MCF 10A (cell line): Measurements from ENCODE around the gene PAX6. TPM values are rescaled to one million over a fixed set of nuclear protein-coding genes. Genes with fewer than 3 reads are reported as not detected.

ENCODE experiments used
- BruUV-seq: library from RNA; stranded (reverse); fragments of 400-500 nt; replicated peaks from 2 replicates; lab custom pipeline; 2021; lab: Mats Ljungman, UMichigan
- CTCF ChIA-PET: fragments of 300-600 bp; sonication (Branson Sonifier 250); formaldehyde crosslinking; extraction: SDS; loops from one replicate; lab custom pipeline; 2021; ENCODE audit warnings: antibody characterized with exemption, inconsistent platforms; lab: Yijun Ruan, JAX
- POLR2A ChIA-PET: fragments of 300-600, 350-650 bp; sonication (Branson Sonifier 250); formaldehyde crosslinking; extraction: SDS; loops from one replicate; lab custom pipeline; 2020; ENCODE audit warnings: antibody characterized with exemption, inconsistent platforms; lab: Yijun Ruan, JAX
- DNase-seq: peaks from one replicate; pipeline ENCODE4 v3.0.0-alpha.2; 2018; ENCODE audit not compliant: unreplicated experiment
- H3K27ac Mint-ChIP-seq: one replicate; pipeline ENCODE4 v1.8.0; 2022; ENCODE audit warnings: mild to moderate bottlenecking, low read depth, mixed read lengths; ENCODE audit not compliant: unreplicated experiment
- H3K27me3 Mint-ChIP-seq: one replicate; pipeline ENCODE4 v1.8.0; 2022; ENCODE audit warnings: mixed read lengths; ENCODE audit not compliant: insufficient read depth, unreplicated experiment
- H3K36me3 Mint-ChIP-seq: one replicate; pipeline ENCODE4 v1.8.0; 2022; ENCODE audit warnings: mild to moderate bottlenecking, moderate library complexity, mixed read lengths; ENCODE audit not compliant: insufficient read depth, unreplicated experiment
- H3K4me1 Mint-ChIP-seq: one replicate; pipeline ENCODE4 v1.8.0; 2022; ENCODE audit warnings: mixed read lengths; ENCODE audit not compliant: insufficient read depth, unreplicated experiment
- H3K4me3 Mint-ChIP-seq: one replicate; pipeline ENCODE4 v1.8.0; 2022; ENCODE audit warnings: mild to moderate bottlenecking, moderate library complexity, mixed read lengths; ENCODE audit not compliant: unreplicated experiment
- H3K9me3 Mint-ChIP-seq: one replicate; pipeline ENCODE4 v1.8.0; 2022; ENCODE audit warnings: mixed read lengths; ENCODE audit not compliant: unreplicated experiment
- CTCF ChIP-seq: fragments of 200-600 bp; IDR thresholded peaks from one replicate; pipeline ENCODE4 v1.8.0; 2022; ENCODE audit warnings: antibody characterized with exemption, mild to moderate bottlenecking; ENCODE audit not compliant: unreplicated experiment
- intact Hi-C: fragments of 100-400 bp; cut with micrococcal nuclease; formaldehyde crosslinking; loops from 2 replicates; pipeline ENCODE4 v1.14.1; 2022
- total RNA-seq: library from RNA; stranded (reverse); gene quantifications from 2 replicates; pipeline ENCODE4 v1.2.3, GENCODE V29; 2022

The PAX6 gene
- total RNA-seq, 1 experiment from 2014 or later = not detected

DNA sequence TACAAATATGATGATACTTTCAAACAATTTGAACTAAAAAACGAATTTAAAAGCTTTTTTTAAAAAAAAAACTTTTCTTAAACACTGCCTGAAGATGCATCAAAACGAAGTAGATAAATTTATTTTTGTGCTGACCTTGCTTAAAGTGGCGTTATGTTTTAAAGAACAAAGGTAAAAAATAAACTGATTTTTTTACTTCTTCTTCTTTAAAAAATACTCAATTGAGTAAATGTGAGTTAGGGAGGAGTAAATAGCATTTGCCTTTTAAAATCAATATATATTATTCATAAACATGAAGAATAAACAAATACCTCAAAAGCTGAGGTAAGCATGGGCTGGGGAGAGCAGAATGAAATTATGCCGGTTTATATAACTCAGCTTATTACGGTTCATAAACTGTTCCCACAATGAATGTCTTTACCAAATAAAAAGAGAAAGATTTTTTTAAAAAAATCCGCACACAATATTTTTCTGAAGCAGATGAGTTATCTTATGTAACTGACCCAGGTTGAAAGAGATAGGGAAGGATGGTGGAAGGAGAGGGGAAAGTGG is 9.0 kb downstream of the PAX6 start:
- Mint-ChIP-seq H3K27me3 (peaks cover 65% of the 10 kb centered on the region), H3K27ac (no peak overlapping the region), H3K4me1 (peaks cover 6% of the 10 kb centered on the region), H3K36me3 (no peaks in the 10 kb centered on the region), H3K9me3 (peaks cover 15% of the 10 kb centered on the region), H3K4me3 (no peak overlapping the region)
- BruUV-seq = no TSS peak
- TF ChIP-seq CTCF = no peak
- DNase-seq = no peak
- intact Hi-C loops = no loop called here
- POLR2A ChIA-PET = interaction anchor here (0.7 kb wide), 1 partner anchor 715 kb away, joined by 3 read pairs; no protein-coding TSS in a partner anchor
- CTCF ChIA-PET = no interaction called here

- CTCF ChIA-PET = interaction anchor here (0.5 kb wide), 1 partner anchor 283 kb away, joined by 3 read pairs; no protein-coding TSS in a partner anchor
- no TSS peak for BruUV-seq
- H3K36me3 Mint-ChIP-seq = peaks cover 5% of the 10 kb centered on the region
- H3K4me1 Mint-ChIP-seq = peaks cover 6% of the 10 kb centered on the region
- no peak overlapping the region for H3K4me3 Mint-ChIP-seq
- intact Hi-C loops = no loop called here
- POLR2A ChIA-PET = interaction anchor here (0.7 kb wide), 1 partner anchor 714 kb away, joined by 3 read pairs; no protein-coding TSS in a partner anchor
- peaks cover 58% of the 10 kb centered on the region for H3K27me3 Mint-ChIP-seq
- H3K27ac Mint-ChIP-seq = no peak overlapping the region
- TF ChIP-seq CTCF = no peak
- peaks cover 21% of the 10 kb centered on the region for H3K9me3 Mint-ChIP-seq
- no peak for DNase-seq
Measured at GRCh38 chr11:31801298-31801702, 9.8 kb downstream of the PAX6 start.

DNA sequence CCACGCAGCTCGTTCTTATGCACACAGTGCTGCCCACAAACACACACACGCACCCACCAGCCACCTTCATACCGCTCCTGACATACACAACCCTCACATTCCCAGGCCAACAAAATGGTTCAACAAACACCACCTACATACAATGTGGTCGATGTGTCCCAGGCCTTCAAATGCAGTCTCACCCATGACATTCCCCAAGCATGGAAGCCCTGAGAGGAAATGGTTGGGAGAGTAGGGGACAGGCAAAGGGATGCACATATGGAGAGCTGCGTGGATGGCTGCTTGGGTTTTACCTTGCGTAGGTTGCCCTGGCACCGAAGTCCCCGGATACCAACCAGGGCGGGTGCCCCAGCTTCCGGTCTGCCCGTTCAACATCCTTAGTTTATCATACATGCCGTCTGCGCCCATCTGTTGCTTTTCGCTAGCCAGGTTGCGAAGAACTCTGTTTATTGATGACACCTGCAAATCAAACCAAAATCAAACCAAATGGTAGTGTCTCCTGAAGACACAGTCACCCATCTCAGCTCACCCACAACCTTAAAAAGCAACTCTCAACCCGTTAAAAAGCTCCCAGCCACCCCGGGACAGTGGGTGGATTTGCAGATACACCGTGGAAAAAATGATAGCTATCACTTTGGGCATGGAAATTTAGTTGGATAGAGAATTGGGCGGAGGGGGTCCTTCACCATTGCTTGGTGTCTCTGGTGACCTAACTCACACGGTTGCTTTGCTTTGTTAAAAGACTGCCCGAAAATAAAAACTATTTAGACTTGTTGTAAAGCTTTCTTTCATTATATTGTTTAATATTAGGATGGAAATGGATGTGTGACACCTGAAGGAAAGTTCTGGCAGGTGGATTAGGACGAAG is 10.5 kb downstream of the PAX6 start:
- BruUV-seq = no TSS peak
- ChIA-PET CTCF (interaction anchor here (0.5 kb wide), 1 partner anchor 282 kb away, joined by 3 read pairs; no protein-coding TSS in a partner anchor), POLR2A (no interaction called here)
- TF ChIP-seq CTCF = no peak
- intact Hi-C loops = no loop called here
- Mint-ChIP-seq H3K4me3 (no peak overlapping the region), H3K4me1 (peaks cover 6% of the 10 kb centered on the region), H3K9me3 (peaks cover 21% of the 10 kb centered on the region), H3K27me3 (peaks cover 57% of the 10 kb centered on the region), H3K27ac (no peak overlapping the region), H3K36me3 (peaks cover 5% of the 10 kb centered on the region)
- no peak for DNase-seq
